SU-DHL-6 (cell line): Measurements from ENCODE around the gene CCDC18.

Experiments
- EZH2phosphoT487 ChIP-seq: fragments of 200-600 bp; sonication (generic), shearing (Covaris generic); conservative IDR thresholded peaks from 2 replicates; pipeline ENCODE4 v1.6.1; 2018; ENCODE audit warnings: mild to moderate bottlenecking, antibody characterized with exemption, low read length, moderate library complexity, mixed read lengths
- TF ChIP-seq, protein P1 (sequence below): fragments of 200-600 bp; sonication (generic); IDR thresholded peaks from one replicate; pipeline ENCODE4 v1.5.1; 2017; ENCODE audit warnings: antibody characterized with exemption, mild to moderate bottlenecking, low read length, moderate library complexity; ENCODE audit not compliant: insufficient read depth, poor library complexity, severe bottlenecking

DNA sequence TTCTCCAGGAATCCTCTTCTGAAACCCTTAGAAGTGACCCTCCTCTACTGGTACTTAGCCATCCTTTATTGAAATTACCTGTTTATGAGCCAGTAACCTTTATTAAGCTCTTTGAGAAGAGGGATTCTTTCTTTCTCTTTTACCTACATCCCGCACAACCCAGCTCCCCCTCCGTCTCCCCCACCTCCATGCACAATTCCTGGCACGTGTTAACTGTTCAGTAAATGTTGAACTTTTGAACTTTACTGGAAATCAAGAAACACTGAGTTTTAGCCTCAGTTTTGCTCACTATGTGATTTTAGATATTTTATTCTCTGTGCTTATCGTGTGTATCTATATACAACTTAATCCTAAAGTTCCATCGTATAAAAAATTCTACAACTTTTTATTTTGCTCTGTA, 2.1 kb upstream of the CCDC18 start:
- TF ChIP-seq, protein P1, sequence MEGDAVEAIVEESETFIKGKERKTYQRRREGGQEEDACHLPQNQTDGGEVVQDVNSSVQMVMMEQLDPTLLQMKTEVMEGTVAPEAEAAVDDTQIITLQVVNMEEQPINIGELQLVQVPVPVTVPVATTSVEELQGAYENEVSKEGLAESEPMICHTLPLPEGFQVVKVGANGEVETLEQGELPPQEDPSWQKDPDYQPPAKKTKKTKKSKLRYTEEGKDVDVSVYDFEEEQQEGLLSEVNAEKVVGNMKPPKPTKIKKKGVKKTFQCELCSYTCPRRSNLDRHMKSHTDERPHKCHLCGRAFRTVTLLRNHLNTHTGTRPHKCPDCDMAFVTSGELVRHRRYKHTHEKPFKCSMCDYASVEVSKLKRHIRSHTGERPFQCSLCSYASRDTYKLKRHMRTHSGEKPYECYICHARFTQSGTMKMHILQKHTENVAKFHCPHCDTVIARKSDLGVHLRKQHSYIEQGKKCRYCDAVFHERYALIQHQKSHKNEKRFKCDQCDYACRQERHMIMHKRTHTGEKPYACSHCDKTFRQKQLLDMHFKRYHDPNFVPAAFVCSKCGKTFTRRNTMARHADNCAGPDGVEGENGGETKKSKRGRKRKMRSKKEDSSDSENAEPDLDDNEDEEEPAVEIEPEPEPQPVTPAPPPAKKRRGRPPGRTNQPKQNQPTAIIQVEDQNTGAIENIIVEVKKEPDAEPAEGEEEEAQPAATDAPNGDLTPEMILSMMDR: no peak
- no peak for TF ChIP-seq EZH2phosphoT487
